GM23338 (cell line): ENCODE data around the gene MBOAT7.

Experiments
- CTCF ChIP-seq, 2 experiments: fragments of 200-600 bp in 1 of 2; sonication (generic) in 1 of 2; conservative IDR thresholded peaks; 2 replicates each; pipeline versions ENCODE4 v1.5.1 to v1.6.1; 2016 to 2017; ENCODE audit warnings: antibody characterized with exemption in 2 of 2, low read depth in 2 of 2, mild to moderate bottlenecking in 2 of 2, moderate library complexity in 1 of 2
- EZH2 ChIP-seq: fragments of 200-600 bp; sonication (generic); IDR thresholded peaks from one replicate; pipeline ENCODE4 v1.8.0; 2017; ENCODE audit warnings: antibody characterized with exemption, mild to moderate bottlenecking, low read depth; ENCODE audit not compliant: unreplicated experiment
- POLR2AphosphoS5 ChIP-seq: IDR thresholded peaks from 2 replicates; pipeline ENCODE4 v1.6.1; 2016; ENCODE audit warnings: antibody characterized with exemption, low read depth

- TF ChIP-seq CTCF (conservative IDR thresholded peaks at IDR 0.05; ENCODE audit: low read depth in 2 of 2) (no peak), EZH2 (no peak), POLR2AphosphoS5 (no peak)
Observed at GRCh38 chr19:54152267-54152666, 37.1 kb downstream of the MBOAT7 start.
